DOHH2 (cell line): Measurements from ENCODE around the gene REN.

Experiments
- CTCF ChIP-seq: fragments of 200-600 bp; sonication (generic); IDR thresholded peaks from one replicate; pipeline ENCODE4 v1.5.1; 2014; ENCODE audit warnings: antibody characterized with exemption, mild to moderate bottlenecking, low read depth, low read length; ENCODE audit not compliant: poor library complexity, severe bottlenecking
- EZH2phosphoT487 ChIP-seq: fragments of 200-600 bp; sonication (generic); IDR thresholded peaks from 2 replicates; pipeline ENCODE4 v1.6.1; 2017; ENCODE audit warnings: borderline replicate concordance, mild to moderate bottlenecking, antibody characterized with exemption, low read length, moderate library complexity, mixed read lengths

DNA sequence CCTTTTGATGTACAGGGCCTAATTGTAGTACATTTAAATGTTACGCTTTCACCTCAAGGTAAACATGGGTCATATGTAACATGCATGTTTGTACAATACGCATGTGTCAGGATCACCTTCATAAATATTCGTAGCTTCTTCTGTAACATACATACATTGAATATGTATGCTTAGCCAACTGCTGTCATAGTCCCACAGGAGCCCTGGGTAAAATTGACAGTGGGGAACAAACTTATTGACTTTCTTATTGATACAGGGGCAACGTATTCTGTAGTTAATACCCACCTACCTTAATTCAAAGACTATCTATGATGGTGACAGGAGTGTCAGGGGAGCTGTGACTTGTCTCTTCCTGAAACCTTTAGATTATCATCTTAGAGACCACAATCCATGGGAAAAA is 3.7 kb upstream of the REN start:
- TF ChIP-seq EZH2phosphoT487 (no peak), CTCF (no peak)
